Hepatocyte (in vitro differentiated cells): ENCODE data around the gene PHACTR2.

ENCODE experiments used
- EZH2 ChIP-seq: fragments of 200-600 bp; sonication (generic); IDR thresholded peaks from 2 replicates; pipeline ENCODE4 v1.6.1; 2016; ENCODE audit warnings: antibody characterized with exemption, mild to moderate bottlenecking, borderline replicate concordance
- TF ChIP-seq, protein P1 (sequence below): fragments of 200-600 bp; sonication (generic); IDR thresholded peaks from 2 replicates; pipeline ENCODE4 v1.5.1; 2016; ENCODE audit warnings: antibody characterized with exemption, mild to moderate bottlenecking; ENCODE audit not compliant: poor library complexity

DNA sequence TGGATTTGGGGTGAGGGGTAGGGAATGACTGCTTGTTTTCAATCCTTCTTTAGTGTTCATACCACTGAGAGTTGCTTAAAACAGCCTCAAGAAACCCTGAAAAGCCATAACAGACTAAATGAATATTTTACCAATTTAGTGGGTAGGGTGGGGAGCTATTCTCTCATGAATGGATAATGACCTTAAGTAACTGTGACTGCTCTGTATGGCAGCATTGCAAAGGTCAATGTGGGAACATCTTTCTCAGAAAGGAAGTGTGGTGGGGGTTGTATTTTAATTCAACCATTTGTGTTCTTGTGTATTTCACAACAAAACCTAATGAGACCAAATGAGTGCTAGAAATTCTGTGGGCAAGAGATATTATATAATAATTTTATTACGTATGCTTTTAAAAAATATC, 55.7 kb downstream of the PHACTR2 start:
- no peak for TF ChIP-seq EZH2
- TF ChIP-seq, protein P1, sequence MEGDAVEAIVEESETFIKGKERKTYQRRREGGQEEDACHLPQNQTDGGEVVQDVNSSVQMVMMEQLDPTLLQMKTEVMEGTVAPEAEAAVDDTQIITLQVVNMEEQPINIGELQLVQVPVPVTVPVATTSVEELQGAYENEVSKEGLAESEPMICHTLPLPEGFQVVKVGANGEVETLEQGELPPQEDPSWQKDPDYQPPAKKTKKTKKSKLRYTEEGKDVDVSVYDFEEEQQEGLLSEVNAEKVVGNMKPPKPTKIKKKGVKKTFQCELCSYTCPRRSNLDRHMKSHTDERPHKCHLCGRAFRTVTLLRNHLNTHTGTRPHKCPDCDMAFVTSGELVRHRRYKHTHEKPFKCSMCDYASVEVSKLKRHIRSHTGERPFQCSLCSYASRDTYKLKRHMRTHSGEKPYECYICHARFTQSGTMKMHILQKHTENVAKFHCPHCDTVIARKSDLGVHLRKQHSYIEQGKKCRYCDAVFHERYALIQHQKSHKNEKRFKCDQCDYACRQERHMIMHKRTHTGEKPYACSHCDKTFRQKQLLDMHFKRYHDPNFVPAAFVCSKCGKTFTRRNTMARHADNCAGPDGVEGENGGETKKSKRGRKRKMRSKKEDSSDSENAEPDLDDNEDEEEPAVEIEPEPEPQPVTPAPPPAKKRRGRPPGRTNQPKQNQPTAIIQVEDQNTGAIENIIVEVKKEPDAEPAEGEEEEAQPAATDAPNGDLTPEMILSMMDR, result no peak
